ENCODE measurements around the gene IL32.
"Not testable (repeated sequence)": the region's sequence is repeated elsewhere in the genome, so short reads cannot be mapped to it uniquely, and the experiment has no call there.

IL32 gene

GRCh38 chr16:3051494-3051893, 13.9 kb upstream of the IL32 start:
- Histone ChIP-seq H3K36me3 (ENCODE audit: control insufficient read depth, insufficient read depth, low read length) (no peaks in the 10 kb centered on the region), H3K4me1 (ENCODE audit: control insufficient read depth, insufficient read depth, low read length, poor library complexity, severe bottlenecking) (peaks cover 18% of the 10 kb centered on the region)
- DNase-seq = no peak

DNA sequence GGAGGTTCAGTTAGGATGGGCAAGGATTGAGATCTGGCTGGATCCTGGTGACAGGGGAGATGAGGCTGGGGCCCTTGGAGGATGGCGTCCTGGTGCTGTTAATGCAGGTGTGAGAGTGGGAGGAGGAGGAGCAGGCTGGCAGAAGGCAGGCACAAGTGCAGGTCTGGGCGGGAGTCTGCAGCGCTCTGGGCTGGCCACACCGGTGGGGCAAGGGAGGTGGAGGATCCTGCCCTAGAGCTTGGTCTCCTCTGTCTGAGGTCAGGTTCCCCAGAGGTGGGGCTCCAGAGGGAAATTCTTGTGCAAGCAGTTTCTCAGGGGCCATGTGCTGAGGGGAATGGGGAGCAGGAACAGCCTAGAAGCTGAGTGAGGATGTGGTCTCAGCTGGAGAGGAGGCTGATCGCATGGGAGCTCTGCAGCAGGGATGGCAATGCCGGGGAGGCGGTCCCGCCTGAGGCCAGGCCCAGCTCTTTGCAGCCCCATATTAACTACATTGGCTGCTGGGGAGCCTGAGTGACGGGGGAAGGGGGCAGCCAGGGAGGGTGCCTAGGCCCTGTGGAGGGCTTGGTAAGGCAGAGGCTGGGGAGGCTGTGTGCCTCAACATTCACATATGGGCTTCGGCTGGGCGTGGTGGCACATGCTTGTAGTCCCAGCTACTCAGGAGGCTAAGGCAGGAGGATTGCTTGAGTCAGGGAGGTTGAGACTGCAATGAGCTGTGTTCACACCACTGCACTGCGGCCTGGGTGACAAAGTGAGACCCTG, 12.7 kb upstream of the IL32 start:
- not testable (repeated sequence) for DNase-seq; H3K27ac ChIP-seq (ENCODE audit: insufficient read depth, low read length, poor library complexity, severe bottlenecking); H3K4me3 ChIP-seq (ENCODE audit: insufficient read depth, low read depth, low read length, poor library complexity, severe bottlenecking); H3K27me3 ChIP-seq (replicated peaks; ENCODE audit: control insufficient read depth, insufficient read depth, low read length, poor library complexity, severe bottlenecking); H3K9me3 ChIP-seq (ENCODE audit: control insufficient read depth, low read length); H3K36me3 ChIP-seq (ENCODE audit: control insufficient read depth, insufficient read depth, low read length)
- peaks cover 23% of the 10 kb centered on the region for H3K4me1 ChIP-seq (ENCODE audit: control insufficient read depth, insufficient read depth, low read length, poor library complexity, severe bottlenecking)

More at GRCh38 chr16:3051494-3051893, 13.9 kb upstream of the IL32 start:
- Histone ChIP-seq H3K27ac (ENCODE audit: insufficient read depth, low read length, poor library complexity, severe bottlenecking) (no peak overlapping the region), H3K4me3 (ENCODE audit: insufficient read depth, low read depth, low read length, poor library complexity, severe bottlenecking) (no peak overlapping the region), H3K9me3 (ENCODE audit: control insufficient read depth, low read length) (no peaks in the 10 kb centered on the region), H3K27me3 (replicated peaks; ENCODE audit: control insufficient read depth, insufficient read depth, low read length, poor library complexity, severe bottlenecking) (peaks cover 7% of the 10 kb centered on the region)

DNA sequence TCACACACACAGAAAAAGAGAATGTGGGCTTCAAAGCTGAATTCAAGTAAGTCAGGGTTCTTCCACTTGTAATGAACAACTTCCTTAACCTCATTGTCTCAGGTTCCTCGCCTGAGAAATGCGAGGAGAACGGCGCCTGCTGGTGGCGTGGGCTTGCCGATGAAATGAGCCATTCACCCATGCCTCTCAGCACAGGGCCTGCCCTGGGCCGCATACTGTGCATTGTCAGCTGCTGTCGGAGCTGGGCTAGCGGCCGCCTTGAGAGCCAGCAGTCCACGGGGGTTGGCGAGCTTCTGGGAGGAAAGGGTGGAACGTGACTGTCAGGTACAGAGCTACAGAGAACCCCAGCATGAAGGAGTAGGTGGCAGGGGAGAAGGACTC, 12.1 kb upstream of the IL32 start:
- H3K27ac ChIP-seq (ENCODE audit: insufficient read depth, low read length, poor library complexity, severe bottlenecking); H3K27me3 ChIP-seq (replicated peaks; ENCODE audit: control insufficient read depth, insufficient read depth, low read length, poor library complexity, severe bottlenecking); H3K36me3 ChIP-seq (ENCODE audit: control insufficient read depth, insufficient read depth, low read length); H3K4me3 ChIP-seq (ENCODE audit: insufficient read depth, low read depth, low read length, poor library complexity, severe bottlenecking); DNase-seq; H3K9me3 ChIP-seq (ENCODE audit: control insufficient read depth, low read length): not testable (repeated sequence)
- H3K4me1 ChIP-seq (ENCODE audit: control insufficient read depth, insufficient read depth, low read length, poor library complexity, severe bottlenecking) = peaks cover 29% of the 10 kb centered on the region

- no peak for DNase-seq
- Histone ChIP-seq H3K9me3 (ENCODE audit: control insufficient read depth, low read length) (no peaks in the 10 kb centered on the region), H3K27me3 (replicated peaks; ENCODE audit: control insufficient read depth, insufficient read depth, low read length, poor library complexity, severe bottlenecking) (no peaks in the 10 kb centered on the region), H3K27ac (ENCODE audit: insufficient read depth, low read length, poor library complexity, severe bottlenecking) (peak overlapping the region; percentile 21), H3K4me1 (ENCODE audit: control insufficient read depth, insufficient read depth, low read length, poor library complexity, severe bottlenecking) (peaks cover 40% of the 10 kb centered on the region), H3K4me3 (ENCODE audit: insufficient read depth, low read depth, low read length, poor library complexity, severe bottlenecking) (no peak overlapping the region), H3K36me3 (ENCODE audit: control insufficient read depth, insufficient read depth, low read length) (no peaks in the 10 kb centered on the region)
Observed at GRCh38 chr16:3054965-3055733, 10.3 kb upstream of the IL32 start.

DNA sequence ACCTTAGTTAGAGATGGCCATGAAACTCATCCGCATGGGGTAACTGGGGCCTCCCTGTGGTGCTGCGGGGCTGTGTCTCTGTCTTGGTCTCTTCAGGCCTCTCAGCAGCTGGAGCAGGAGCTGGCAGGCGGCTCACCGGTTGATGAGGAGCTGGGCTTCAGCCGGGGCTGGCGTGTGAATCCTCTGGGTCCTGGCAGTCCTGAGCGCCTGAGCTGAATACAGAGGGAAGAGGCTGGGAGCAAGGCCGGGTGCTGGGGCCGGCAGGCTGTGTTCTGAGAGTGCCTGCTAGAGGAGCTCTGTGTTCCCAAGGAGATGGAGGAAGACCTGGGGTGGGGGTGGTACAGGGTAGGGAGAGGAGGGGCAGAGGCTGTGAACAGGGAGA, 9.7 kb upstream of the IL32 start:
- H3K27me3 ChIP-seq (replicated peaks; ENCODE audit: control insufficient read depth, insufficient read depth, low read length, poor library complexity, severe bottlenecking); H3K9me3 ChIP-seq (ENCODE audit: control insufficient read depth, low read length); DNase-seq; H3K4me3 ChIP-seq (ENCODE audit: insufficient read depth, low read depth, low read length, poor library complexity, severe bottlenecking); H3K36me3 ChIP-seq (ENCODE audit: control insufficient read depth, insufficient read depth, low read length): not testable (repeated sequence)
- peak overlapping the region; percentile 21 for H3K27ac ChIP-seq (ENCODE audit: insufficient read depth, low read length, poor library complexity, severe bottlenecking)
- H3K4me1 ChIP-seq (ENCODE audit: control insufficient read depth, insufficient read depth, low read length, poor library complexity, severe bottlenecking) = peaks cover 41% of the 10 kb centered on the region

GRCh38 chr16:3056336-3057180, 8.9 kb upstream of the IL32 start:
- Histone ChIP-seq H3K27me3 (replicated peaks; ENCODE audit: control insufficient read depth, insufficient read depth, low read length, poor library complexity, severe bottlenecking) (no peaks in the 10 kb centered on the region), H3K4me3 (ENCODE audit: insufficient read depth, low read depth, low read length, poor library complexity, severe bottlenecking) (no peak overlapping the region), H3K9me3 (ENCODE audit: control insufficient read depth, low read length) (no peaks in the 10 kb centered on the region), H3K36me3 (ENCODE audit: control insufficient read depth, insufficient read depth, low read length) (no peaks in the 10 kb centered on the region), H3K4me1 (ENCODE audit: control insufficient read depth, insufficient read depth, low read length, poor library complexity, severe bottlenecking) (peaks cover 41% of the 10 kb centered on the region), H3K27ac (ENCODE audit: insufficient read depth, low read length, poor library complexity, severe bottlenecking) (peak overlapping the region; percentile 11)
- DNase-seq = no peak

DNA sequence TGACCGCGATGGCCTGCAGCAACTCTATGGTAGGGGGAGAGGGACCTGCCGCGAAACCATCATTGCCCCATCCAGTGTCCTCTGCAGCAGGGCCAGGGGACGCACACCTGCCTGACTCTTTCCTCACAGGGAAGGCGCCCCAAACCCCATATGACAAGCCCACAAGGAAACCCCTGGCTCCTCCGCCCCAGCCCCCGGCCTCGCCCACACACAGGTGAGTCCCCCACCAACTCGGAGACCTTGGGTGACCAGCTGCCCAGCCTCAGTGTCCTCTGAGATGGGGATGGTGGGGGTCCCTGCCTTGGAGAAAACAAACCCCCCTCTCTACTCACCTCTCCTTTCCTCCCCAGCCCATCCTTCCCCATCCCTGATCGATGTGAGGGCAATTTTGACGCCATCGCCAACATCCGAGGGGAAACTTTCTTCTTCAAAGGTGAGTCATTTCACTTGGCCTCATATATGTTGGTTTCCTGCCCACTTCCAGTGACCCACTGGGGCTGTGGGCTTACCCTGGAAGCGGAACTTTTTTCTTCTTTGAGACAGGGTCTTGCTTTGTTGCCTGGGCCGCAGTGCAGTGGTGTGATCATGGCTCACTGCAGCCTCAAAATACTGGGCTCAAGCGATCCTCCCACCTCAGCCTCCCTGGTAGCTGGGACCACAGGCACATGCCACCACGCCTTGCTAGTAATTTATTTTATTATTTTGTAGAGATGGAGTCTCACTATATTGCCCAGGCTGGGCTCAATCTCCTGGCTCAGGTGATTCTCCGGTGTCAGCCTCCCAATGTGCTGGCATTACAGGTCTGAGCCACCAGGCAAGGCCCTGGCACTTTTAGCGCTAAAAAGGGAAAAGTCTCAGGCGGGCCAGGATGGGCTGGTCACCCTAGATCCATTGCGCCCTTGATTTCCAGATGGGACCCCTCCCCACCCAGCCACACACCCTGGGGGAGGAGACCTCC, 8.0 kb upstream of the IL32 start:
- Histone ChIP-seq H3K4me1 (ENCODE audit: control insufficient read depth, insufficient read depth, low read length, poor library complexity, severe bottlenecking) (peaks cover 41% of the 10 kb centered on the region), H3K4me3 (ENCODE audit: insufficient read depth, low read depth, low read length, poor library complexity, severe bottlenecking) (peak overlapping the region; percentile 94), H3K9me3 (ENCODE audit: control insufficient read depth, low read length) (no peaks in the 10 kb centered on the region), H3K36me3 (ENCODE audit: control insufficient read depth, insufficient read depth, low read length) (no peaks in the 10 kb centered on the region), H3K27me3 (replicated peaks; ENCODE audit: control insufficient read depth, insufficient read depth, low read length, poor library complexity, severe bottlenecking) (no peaks in the 10 kb centered on the region), H3K27ac (ENCODE audit: insufficient read depth, low read length, poor library complexity, severe bottlenecking) (peak overlapping the region; percentile 88)
- no peak for DNase-seq

DNA sequence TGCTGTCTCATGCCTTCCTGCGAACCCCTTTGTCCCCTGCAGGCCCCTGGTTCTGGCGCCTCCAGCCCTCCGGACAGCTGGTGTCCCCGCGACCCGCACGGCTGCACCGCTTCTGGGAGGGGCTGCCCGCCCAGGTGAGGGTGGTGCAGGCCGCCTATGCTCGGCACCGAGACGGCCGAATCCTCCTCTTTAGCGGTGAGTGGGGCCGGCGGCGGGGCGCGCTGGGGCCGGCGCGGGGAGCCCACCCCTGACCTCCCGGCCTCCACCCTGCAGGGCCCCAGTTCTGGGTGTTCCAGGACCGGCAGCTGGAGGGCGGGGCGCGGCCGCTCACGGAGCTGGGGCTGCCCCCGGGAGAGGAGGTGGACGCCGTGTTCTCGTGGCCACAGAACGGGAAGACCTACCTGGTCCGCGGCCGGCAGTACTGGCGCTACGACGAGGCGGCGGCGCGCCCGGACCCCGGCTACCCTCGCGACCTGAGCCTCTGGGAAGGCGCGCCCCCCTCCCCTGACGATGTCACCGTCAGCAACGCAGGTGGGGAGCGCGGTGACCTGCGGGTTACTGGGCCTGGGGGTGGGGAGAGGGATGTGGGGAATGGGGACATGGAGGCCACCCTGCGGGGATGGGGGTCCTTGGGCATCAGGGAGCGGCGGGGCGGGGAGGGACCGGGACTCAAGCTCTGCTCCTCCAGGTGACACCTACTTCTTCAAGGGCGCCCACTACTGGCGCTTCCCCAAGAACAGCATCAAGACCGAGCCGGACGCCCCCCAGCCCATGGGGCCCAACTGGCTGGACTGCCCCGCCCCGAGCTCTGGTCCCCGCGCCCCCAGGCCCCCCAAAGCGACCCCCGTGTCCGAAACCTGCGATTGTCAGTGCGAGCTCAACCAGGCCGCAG, 7.1 kb upstream of the IL32 start:
- no peaks in the 10 kb centered on the region for H3K36me3 ChIP-seq (ENCODE audit: control insufficient read depth, insufficient read depth, low read length)
- H3K4me1 ChIP-seq (ENCODE audit: control insufficient read depth, insufficient read depth, low read length, poor library complexity, severe bottlenecking) = peaks cover 41% of the 10 kb centered on the region
- H3K4me3 ChIP-seq (ENCODE audit: insufficient read depth, low read depth, low read length, poor library complexity, severe bottlenecking) = peak overlapping the region; percentile 94
- no peaks in the 10 kb centered on the region for H3K27me3 ChIP-seq (replicated peaks; ENCODE audit: control insufficient read depth, insufficient read depth, low read length, poor library complexity, severe bottlenecking)
- peak in 1 of 3 donors; percentile 32 for DNase-seq
- H3K9me3 ChIP-seq (ENCODE audit: control insufficient read depth, low read length) = no peaks in the 10 kb centered on the region
- peak overlapping the region; percentile 88 for H3K27ac ChIP-seq (ENCODE audit: insufficient read depth, low read length, poor library complexity, severe bottlenecking)
